HG02943 (cell line): ENCODE measurements around the gene TMEM255B.
"Not testable (repeated sequence)": the region's sequence is repeated elsewhere in the genome, so short reads cannot be mapped to it uniquely, and the experiment has no call there.

ENCODE experiments used
- ATAC-seq: cut with Tn5 transposase; IDR thresholded peaks from one replicate; pipeline ENCODE4 v1.9.1; 2021; ENCODE audit warnings: mild to moderate bottlenecking, low read depth, moderate library complexity; ENCODE audit not compliant: unreplicated experiment

The TMEM255B gene

DNA sequence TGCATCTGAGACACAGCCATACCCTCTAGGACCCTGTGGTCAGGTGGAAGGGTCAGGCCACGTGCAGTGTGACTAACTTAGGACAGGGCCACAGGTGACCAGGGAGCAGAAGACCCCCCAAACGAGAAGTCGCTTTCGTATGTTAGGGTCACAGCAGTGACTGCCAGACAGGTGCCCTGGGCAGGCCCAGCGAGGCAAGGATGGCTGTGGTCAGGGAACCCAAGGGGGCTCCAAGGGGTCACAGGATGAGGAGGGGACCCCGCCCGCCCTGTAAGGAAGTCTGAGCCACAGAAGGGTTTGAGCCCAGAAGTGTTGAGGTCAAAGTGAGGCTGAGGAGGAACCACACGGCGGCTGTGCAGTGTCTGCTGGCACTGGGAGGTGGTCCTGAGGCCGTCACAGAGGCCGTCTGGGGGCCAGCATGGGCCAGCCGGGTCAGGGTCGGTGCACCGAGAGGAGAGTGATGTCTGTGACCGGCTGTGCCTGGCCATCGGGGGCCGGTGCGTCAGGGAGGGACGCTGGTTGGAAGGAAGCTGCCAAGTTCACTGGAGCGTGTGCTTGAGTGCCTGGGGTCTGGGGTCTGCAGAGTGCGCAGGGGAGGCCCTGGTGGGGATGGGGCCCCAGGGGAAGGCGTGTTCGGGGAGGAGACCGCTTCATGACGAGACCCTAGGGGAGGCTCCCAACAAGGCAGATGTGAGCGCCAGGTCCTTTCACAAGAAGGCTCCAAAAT, 24.8 kb upstream of the TMEM255B start:
- ATAC-seq = no peak

DNA sequence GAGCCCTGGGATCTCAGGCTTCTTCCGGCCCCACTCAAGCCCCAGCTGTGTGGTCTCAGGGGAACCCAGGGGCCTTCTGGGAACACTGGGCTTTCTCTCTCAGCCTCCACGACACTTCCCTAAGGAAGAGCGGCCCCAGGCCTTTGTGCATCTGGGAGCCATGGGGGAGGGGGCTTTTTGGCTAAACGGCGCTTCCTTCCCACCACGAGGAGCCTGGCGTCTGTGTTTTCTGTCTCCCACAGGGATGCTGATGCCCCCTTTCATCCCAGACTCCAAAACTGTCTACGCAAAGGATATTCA, 24.2 kb upstream of the TMEM255B start:
- no peak for ATAC-seq

- ATAC-seq = no peak
Measured at GRCh38 chr13:113735194-113735593, 23.8 kb upstream of the TMEM255B start.

DNA sequence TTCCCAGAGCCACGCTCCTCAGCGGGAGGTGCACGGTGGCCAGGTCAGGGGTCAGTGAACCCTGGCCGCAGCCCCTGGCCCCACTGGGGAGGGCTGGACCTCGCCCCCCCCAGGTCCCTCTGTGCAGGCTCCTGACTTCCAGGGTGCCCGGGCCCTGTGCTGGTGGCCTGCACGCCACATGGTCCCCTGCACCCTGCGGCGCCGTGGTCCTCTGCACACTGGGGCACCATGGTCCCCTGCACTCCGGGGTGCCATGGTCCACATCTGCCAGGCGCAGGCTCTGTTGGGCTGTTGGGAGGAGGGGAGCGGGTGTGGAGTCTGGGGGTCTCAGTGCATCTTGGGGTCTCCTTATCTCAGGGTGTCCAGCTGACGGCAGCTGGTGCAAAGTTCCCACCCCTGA, 23.3 kb upstream of the TMEM255B start:
- no peak for ATAC-seq

GRCh38 chr13:113736258-113736731, 22.7 kb upstream of the TMEM255B start:
- ATAC-seq = no peak

GRCh38 chr13:113737803-113738202, 21.2 kb upstream of the TMEM255B start:
- ATAC-seq = no peak

- ATAC-seq = no peak
Measured at GRCh38 chr13:113739527-113740285, 19.3 kb upstream of the TMEM255B start.

DNA sequence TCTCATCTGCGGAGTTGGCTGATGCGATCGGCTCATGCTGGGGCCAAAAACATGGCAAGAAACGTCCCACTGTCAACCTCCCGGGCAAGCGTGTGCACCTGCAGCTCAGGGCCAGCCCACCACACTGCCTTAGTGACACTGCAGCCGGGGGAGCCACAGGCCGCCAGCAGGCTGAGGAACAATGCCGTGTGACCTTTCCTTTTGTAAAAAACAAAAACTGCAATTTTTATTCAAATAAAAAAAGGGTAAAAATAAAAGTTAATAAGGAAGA, 18.8 kb upstream of the TMEM255B start:
- no peak for ATAC-seq

- ATAC-seq = no peak
Measured at GRCh38 chr13:113740661-113741060, 18.4 kb upstream of the TMEM255B start.

DNA sequence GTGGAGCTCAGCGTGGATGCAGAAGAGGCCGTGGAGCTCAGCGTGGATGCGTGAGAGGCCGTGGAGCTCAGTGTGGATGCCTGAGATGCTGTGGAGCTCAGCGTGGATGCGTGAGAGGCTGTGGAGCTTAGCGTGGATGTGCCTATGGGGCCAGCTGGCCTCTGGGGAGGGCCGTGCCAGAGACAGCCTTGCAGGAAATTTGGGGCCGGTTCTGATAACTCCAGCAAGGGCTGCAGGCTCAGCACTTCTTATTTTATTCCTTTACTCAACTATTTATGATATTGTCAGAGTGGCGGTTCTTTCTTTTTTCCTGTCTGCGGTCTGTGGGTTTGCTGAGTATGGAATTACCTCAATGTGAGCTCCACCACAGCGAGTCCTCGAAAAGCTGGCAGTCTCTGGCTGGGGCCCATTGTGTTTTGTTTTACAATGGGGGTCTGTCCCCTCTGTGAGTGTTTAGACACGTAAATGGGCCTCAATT, 17.8 kb upstream of the TMEM255B start:
- no peak for ATAC-seq

GRCh38 chr13:113742000-113742441, 17.0 kb upstream of the TMEM255B start:
- ATAC-seq = no peak

DNA sequence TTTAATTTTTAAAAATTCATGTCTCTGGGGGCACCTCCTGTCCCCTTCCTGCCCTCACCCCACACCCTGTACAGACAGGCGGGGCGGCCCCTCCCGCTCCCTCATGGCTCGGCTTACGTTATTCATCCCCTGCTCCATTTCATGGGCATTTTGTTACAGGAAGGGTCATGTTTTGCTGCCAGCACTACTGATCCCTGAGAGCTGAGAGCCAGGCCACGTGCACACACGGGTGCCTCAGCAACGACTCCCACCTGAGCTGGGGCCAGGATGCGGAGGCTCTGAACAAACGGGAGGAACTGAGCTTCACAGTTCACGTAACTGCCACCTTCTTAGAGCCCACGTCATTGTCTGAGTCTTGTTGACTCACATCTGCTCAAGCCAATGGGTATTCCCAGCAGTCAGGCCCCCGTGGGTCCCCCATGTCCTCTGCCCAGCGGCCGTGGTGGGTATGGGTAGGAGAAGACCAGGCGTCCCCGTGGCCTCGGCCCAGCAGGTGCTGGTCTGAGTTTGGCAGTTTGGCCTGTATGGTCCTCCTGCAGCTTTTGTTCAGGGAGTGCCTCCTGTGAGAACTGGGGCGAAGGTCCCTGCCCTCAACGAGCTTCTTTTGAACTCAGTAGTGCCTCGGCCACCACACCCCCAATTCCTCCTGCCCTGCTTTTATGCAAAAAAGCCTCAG, 16.4 kb upstream of the TMEM255B start:
- no peak for ATAC-seq

DNA sequence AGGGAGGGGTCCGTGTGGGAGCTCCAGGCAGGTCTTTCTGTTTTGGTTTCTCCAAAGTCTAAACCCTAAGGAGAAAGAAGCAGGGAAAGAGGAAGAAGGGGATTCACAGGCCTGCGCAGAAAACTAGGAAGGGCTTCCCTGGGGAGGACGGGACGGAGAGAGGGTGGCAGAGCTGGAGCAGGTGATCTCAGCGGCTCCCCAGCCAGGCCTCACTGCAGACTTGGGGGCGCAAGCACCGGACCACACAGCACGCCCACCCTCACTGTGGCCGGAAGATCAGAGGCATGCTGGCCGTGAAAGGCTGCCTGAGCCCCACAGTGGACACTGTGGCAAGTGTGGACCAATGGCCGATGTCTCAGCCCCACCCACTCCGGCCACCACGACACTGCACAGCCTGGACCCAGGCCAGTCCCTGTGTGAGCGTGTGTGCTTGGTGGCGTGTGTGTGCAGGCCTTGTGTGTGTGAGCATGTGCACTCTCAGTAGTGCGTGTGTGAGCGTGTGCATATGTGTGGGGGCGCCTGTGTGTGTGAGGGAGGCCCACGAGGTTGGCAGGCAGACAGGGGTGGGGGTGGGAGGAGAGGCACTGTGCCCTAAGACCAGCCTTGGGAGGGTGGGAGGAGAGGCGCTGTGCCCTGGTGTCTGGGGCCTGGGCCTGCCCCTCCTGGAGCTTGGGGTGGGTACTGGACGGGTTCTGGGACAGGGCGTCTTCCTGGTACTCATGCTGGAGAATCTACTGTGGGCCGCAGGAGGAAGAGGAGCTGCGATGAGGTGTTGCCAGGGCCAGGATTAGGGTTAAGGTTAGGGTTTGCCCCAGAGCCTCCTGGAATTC, 15.4 kb upstream of the TMEM255B start:
- no peak for ATAC-seq

DNA sequence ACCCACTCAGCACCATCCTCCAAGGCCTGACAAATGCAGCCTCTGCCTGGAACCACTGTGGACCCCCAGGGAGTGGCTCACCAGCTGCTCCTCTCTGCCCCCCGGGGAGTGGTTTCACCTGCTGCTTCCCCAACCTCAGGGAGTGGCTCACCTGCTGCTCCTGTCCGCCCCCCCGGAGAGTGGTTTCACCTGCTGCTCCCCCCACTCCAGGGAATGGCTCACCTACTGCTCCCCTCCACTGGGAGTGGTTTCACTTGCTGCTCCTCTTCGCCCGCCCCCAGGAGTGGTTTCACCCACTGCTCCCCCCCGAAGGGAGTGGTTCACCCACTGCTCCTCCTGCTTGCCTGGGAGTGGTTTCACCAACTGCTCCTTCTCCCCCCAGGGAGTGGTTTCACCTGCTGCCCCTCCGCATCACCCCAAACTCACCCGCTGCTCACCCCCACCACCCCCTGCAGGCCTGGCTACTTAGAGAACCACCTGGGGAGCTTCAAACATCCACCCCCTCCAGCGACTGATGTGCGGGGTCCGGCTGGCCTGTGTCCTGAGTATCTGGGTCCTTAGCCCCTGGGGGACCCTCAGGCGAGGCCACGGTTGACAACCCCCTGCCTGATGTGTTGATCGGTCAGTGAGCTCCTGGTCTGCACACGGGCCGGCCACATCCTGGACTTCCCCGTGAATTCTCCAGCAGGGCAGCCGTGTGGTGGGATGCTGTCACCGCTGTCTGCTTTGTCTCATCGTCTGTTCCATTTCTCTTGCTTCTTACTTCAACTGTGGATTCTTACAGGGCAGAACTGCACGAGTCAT, 14.6 kb upstream of the TMEM255B start:
- ATAC-seq = no peak

- no peak for ATAC-seq
Measured at GRCh38 chr13:113745059-113745458, 14.0 kb upstream of the TMEM255B start.

DNA sequence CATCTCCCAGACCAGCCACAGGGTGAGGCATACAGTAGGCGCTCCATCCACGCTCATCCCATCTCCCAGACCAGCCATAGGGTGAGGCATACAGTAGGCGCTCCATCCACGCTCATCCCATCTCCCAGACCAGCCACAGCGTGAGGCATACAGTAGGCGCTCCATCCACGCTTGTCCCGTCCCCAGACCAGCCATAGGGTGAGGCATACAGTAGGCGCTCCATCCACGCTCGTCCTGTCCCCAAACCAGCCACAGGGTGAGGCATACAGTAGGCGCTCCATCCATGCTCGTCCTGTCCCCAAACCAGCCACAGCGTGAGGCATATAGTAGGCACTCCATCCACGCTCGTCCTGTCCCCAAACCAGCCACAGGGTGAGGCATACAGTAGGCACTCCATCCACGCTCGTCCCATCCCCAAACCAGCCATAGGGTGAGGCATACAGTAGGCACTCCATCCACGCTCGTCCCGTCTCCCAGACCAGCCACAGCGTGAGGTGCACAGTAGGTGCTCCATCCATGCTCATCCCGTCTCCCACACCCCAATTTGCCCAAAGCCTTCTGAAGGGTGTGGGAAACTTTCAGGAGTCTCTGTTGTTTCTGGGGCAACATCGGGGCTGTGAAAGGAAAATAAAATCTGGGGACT, 13.4 kb upstream of the TMEM255B start:
- ATAC-seq = not testable (repeated sequence)

DNA sequence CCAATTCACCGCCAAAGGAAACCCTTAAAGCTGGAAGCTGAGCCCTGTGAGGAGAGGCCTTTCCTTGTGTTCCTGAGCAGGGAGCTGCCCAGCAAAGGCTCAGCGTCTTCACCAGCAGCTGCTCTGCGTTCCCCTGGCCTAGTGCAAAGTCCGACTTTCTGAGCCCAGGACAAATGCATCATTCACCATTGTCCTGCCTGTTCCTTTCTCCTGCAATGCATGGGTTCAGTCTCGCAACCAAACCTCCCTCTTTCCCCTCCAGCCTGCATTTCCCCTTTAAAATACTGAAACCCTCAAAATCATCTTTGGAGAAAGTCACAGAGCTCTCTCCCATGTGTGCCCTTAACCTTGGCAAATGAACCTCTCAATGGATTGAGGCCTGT, 12.9 kb upstream of the TMEM255B start:
- no peak for ATAC-seq

DNA sequence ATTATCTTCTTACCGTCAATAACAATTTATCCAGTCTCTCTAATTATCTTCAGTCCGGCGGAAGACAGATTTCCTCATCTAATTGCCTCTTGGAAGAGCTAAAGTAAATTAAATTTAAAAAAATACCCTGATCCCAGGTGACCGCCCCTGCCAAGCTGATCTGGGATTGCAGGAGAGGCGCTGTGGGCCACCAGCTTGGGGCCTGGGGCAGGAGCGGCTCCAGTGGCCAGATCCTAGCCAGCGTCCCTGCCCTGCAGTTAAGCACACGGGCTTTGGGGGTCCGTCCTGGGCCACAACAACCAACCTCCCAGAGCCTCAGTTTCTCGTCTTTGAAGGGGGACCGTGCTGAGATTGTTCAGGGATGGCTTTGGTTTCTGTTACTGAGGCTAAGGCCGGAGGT, 12.4 kb upstream of the TMEM255B start:
- ATAC-seq = no peak

DNA sequence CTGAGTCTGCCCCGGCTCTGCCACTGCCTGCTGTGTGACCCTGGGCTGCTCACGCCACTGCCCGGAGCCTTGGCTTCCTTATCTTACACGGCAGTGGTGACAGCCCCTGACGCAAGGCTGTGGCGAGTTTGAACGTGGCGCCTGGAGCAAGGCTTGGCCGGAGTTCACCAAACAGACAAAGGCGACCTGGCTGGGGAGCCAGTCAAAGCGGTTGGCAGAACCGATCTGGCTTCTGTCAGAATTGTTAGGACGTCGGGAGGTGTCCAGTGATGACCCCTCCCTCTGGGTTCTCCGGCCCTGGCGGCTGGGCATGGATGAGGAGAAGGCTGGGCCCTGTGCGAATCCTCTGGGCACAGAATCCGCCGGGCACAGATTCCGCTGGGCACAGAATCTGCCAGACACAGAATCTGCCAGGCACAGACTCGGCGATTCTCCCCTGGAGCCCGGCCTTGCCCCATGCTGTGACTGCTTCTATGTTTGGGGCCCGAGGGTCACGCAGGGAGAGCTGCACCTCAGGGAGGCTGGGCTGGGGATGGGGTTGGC, 11.7 kb upstream of the TMEM255B start:
- ATAC-seq = no peak
